Measurements from ENCODE around the gene FLAD1. TPM values are rescaled to one million over a fixed set of nuclear protein-coding genes. Genes with fewer than 3 reads are reported as not detected.

The FLAD1 gene
- total and polyA plus RNA-seq, 2 experiments from 2014 or later = 74.5 to 75.0 TPM

DNA sequence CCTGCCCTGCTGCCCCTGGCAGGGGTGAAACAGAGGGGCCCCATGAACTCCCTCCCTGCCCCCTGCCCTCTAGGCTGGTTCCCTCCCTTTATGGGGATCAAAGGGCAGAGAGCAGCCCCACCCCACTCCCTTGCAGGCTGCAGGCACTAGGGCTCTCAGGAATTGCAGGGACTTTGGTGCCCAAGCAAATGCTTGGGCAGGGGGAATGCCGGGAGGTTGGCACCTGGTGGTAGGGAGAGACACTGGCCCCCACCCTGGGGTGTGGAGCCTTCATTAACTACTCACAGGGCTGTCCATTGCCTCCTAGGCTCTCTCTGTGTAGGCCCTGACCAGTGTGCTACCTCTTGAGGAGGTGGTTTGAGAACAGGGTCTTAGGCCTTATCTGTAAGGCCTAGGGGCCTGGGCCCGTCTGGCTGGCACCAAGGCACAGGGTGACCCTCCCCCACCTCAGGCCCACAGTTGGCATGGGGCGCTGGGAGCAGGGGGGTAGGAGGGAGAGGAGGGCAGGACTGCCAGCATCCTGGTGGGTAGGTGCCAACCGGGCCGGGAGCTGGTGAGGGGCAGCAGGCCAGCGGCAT, 24.2 kb downstream of the FLAD1 start:
- no peak overlapping the region for H3K27ac Mint-ChIP-seq
- peaks cover 42% of the 10 kb centered on the region for H3K4me1 ChIP-seq (ENCODE audit: insufficient read depth)
- peaks cover 61% of the 10 kb centered on the region for H3K4me1 Mint-ChIP-seq
- DNase-seq (ENCODE audit: low spot score) = no peak
- no peak for ATAC-seq
- no peak overlapping the region for H3K4me2 ChIP-seq
- H2AFZ ChIP-seq = no peak overlapping the region
- H4K20me1 ChIP-seq (replicated peaks; ENCODE audit: insufficient read depth) = peaks cover 4% of the 10 kb centered on the region; the same call in 1 of the 2 replicates
- H3K27ac ChIP-seq (ENCODE audit: low read depth) = no peak overlapping the region
- TF ChIP-seq POLR2AphosphoS5 (IDR thresholded peaks at IDR 0.05; ENCODE audit: low read depth) (no peak), ZNF331 (CRISPR knock-in tag; IDR thresholded peaks at IDR 0.05; ENCODE audit: low read depth) (no peak), JUNB (IDR thresholded peaks at IDR 0.05; ENCODE audit: unreplicated experiment) (no peak), CREB1 (CRISPR knock-in tag; IDR thresholded peaks at IDR 0.05; ENCODE audit: low read depth) (no peak)
- TF ChIP-seq, protein P1, sequence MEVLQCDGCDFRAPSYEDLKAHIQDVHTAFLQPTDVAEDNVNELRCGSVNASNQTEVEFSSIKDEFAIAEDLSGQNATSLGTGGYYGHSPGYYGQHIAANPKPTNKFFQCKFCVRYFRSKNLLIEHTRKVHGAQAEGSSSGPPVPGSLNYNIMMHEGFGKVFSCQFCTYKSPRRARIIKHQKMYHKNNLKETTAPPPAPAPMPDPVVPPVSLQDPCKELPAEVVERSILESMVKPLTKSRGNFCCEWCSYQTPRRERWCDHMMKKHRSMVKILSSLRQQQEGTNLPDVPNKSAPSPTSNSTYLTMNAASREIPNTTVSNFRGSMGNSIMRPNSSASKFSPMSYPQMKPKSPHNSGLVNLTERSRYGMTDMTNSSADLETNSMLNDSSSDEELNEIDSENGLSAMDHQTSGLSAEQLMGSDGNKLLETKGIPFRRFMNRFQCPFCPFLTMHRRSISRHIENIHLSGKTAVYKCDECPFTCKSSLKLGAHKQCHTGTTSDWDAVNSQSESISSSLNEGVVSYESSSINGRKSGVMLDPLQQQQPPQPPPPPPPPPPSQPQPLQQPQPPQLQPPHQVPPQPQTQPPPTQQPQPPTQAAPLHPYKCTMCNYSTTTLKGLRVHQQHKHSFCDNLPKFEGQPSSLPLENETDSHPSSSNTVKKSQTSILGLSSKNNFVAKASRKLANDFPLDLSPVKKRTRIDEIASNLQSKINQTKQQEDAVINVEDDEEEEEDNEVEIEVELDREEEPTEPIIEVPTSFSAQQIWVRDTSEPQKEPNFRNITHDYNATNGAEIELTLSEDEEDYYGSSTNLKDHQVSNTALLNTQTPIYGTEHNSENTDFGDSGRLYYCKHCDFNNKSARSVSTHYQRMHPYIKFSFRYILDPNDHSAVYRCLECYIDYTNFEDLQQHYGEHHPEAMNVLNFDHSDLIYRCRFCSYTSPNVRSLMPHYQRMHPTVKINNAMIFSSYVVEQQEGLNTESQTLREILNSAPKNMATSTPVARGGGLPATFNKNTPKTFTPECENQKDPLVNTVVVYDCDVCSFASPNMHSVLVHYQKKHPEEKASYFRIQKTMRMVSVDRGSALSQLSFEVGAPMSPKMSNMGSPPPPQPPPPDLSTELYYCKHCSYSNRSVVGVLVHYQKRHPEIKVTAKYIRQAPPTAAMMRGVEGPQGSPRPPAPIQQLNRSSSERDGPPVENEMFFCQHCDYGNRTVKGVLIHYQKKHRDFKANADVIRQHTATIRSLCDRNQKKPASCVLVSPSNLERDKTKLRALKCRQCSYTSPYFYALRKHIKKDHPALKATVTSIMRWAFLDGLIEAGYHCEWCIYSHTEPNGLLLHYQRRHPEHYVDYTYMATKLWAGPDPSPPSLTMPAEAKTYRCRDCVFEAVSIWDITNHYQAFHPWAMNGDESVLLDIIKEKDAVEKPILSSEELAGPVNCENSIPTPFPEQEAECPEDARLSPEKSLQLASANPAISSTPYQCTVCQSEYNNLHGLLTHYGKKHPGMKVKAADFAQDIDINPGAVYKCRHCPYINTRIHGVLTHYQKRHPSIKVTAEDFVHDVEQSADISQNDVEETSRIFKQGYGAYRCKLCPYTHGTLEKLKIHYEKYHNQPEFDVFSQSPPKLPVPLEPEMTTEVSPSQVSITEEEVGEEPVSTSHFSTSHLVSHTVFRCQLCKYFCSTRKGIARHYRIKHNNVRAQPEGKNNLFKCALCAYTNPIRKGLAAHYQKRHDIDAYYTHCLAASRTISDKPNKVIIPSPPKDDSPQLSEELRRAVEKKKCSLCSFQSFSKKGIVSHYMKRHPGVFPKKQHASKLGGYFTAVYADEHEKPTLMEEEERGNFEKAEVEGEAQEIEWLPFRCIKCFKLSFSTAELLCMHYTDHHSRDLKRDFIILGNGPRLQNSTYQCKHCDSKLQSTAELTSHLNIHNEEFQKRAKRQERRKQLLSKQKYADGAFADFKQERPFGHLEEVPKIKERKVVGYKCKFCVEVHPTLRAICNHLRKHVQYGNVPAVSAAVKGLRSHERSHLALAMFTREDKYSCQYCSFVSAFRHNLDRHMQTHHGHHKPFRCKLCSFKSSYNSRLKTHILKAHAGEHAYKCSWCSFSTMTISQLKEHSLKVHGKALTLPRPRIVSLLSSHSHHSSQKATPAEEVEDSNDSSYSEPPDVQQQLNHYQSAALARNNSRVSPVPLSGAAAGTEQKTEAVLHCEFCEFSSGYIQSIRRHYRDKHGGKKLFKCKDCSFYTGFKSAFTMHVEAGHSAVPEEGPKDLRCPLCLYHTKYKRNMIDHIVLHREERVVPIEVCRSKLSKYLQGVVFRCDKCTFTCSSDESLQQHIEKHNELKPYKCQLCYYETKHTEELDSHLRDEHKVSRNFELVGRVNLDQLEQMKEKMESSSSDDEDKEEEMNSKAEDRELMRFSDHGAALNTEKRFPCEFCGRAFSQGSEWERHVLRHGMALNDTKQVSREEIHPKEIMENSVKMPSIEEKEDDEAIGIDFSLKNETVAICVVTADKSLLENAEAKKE (CRISPR knock-in tag; IDR thresholded peaks at IDR 0.05) = no peak
- TF ChIP-seq, protein P2, sequence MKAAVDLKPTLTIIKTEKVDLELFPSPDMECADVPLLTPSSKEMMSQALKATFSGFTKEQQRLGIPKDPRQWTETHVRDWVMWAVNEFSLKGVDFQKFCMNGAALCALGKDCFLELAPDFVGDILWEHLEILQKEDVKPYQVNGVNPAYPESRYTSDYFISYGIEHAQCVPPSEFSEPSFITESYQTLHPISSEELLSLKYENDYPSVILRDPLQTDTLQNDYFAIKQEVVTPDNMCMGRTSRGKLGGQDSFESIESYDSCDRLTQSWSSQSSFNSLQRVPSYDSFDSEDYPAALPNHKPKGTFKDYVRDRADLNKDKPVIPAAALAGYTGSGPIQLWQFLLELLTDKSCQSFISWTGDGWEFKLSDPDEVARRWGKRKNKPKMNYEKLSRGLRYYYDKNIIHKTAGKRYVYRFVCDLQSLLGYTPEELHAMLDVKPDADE (IDR thresholded peaks at IDR 0.05) = no peak
- peaks cover 4% of the 10 kb centered on the region; the same call in 1 of the 2 replicates for H3F3A ChIP-seq (replicated peaks; ENCODE audit: low read depth)
- H3K4me3 Mint-ChIP-seq = no peak overlapping the region
- H3K36me3 ChIP-seq (ENCODE audit: insufficient read depth) = no peaks in the 10 kb centered on the region
- peaks cover 16% of the 10 kb centered on the region for H3K27me3 Mint-ChIP-seq (ENCODE audit: insufficient read depth, low read depth, poor library complexity)
- H3K9me2 ChIP-seq (ENCODE audit: insufficient read depth) = no peaks in the 10 kb centered on the region
- H3K4me3 ChIP-seq = no peak overlapping the region
- H3K36me3 Mint-ChIP-seq (ENCODE audit: low read depth) = peaks cover 4% of the 10 kb centered on the region; the same call in 2 of the 3 replicates
- H3K9me3 Mint-ChIP-seq = no peaks in the 10 kb centered on the region
- peaks cover 44% of the 10 kb centered on the region for H3K79me2 ChIP-seq (replicated peaks; ENCODE audit: insufficient read depth)
- H3K27me3 ChIP-seq (ENCODE audit: insufficient read depth) = no peaks in the 10 kb centered on the region

Data from GM23338 (cell line).